ENCODE results near the gene UBE2N.

The UBE2N gene

GRCh38 chr12:93380480-93381121, 61.1 kb downstream of the UBE2N start:
- H3K4me3 ChIP-seq (ENCODE audit: low read depth, low read length) = peak overlapping the region; percentile 94
- TF ChIP-seq CTCF (IDR thresholded peaks at IDR 0.05; ENCODE audit: low read depth, low read length) = no peak

- no peak for TF ChIP-seq CTCF (IDR thresholded peaks at IDR 0.05; ENCODE audit: low read depth, low read length)
- H3K4me3 ChIP-seq (ENCODE audit: low read depth, low read length) = peak overlapping the region; percentile 94
Measured at GRCh38 chr12:93379981-93380361, 61.8 kb downstream of the UBE2N start.

GRCh38 chr12:93379326-93379980, 62.3 kb downstream of the UBE2N start:
- TF ChIP-seq CTCF (IDR thresholded peaks at IDR 0.05; ENCODE audit: low read depth, low read length) = no peak
- peak overlapping the region; percentile 94 for H3K4me3 ChIP-seq (ENCODE audit: low read depth, low read length)

GRCh38 chr12:93378998-93379325, 62.8 kb downstream of the UBE2N start:
- TF ChIP-seq CTCF (IDR thresholded peaks at IDR 0.05; ENCODE audit: low read depth, low read length) = no peak

GRCh38 chr12:93378196-93378997, 63.4 kb downstream of the UBE2N start:
- H3K4me3 ChIP-seq (ENCODE audit: low read depth, low read length) = peak overlapping the region; percentile 94

More at GRCh38 chr12:93378998-93379325, 62.8 kb downstream of the UBE2N start:
- peak overlapping the region; percentile 94 for H3K4me3 ChIP-seq (ENCODE audit: low read depth, low read length)

GRCh38 chr12:93377252-93378195, 64.2 kb downstream of the UBE2N start, which contains the start of gene NUDT4:
Gene NUDT4 (plus strand): TSS chr12:93377925. CDS start chr12:93378323, 398 bp downstream.
- peak within 1 kb of the TSS; percentile 94 for H3K4me3 ChIP-seq (ENCODE audit: low read depth, low read length)
- no peak for TF ChIP-seq CTCF (IDR thresholded peaks at IDR 0.05; ENCODE audit: low read depth, low read length)

Data from WI38 (cell line).